HepG2 (cell line): ENCODE results near the gene HS3ST2. TPM values are rescaled to one million over a fixed set of nuclear protein-coding genes. Genes with fewer than 3 reads are reported as not detected.

Experiments
- CBFB ChIP-seq: sonication (generic); formaldehyde crosslinking; IDR thresholded peaks from 2 replicates; pipeline ENCODE4 v1.4.0; 2020; ENCODE audit warnings: missing genetic modification reagents
- CEBPG ChIP-seq: IDR thresholded peaks from 2 replicates; pipeline ENCODE4 v1.6.1; 2016
- KAT8 ChIP-seq: IDR thresholded peaks from 2 replicates; pipeline ENCODE4 v1.6.1; 2016; ENCODE audit warnings: missing genetic modification reagents, missing compliant biosample characterization
- NFE2L2 ChIP-seq: fragments of 150-350 bp; IDR thresholded peaks from 2 replicates; pipeline ENCODE4 v1.6.1; 2014; ENCODE audit warnings: low read length
- REPIN1 ChIP-seq: sonication (generic); formaldehyde crosslinking; IDR thresholded peaks from 2 replicates; pipeline ENCODE4 v1.8.0; 2022; ENCODE audit warnings: missing genetic modification reagents, low read depth, mild to moderate bottlenecking, borderline replicate concordance
- XRCC5 ChIP-seq: fragments of 200-400 bp; formaldehyde crosslinking; optimal IDR thresholded peaks from 2 replicates; pipeline ENCODE3; 2017; ENCODE audit warnings: mild to moderate bottlenecking, low read length
- ZNF230 ChIP-seq: sonication (generic); formaldehyde crosslinking; IDR thresholded peaks from 2 replicates; pipeline ENCODE4 v1.4.0; 2020; ENCODE audit warnings: mild to moderate bottlenecking, missing genetic modification reagents
- ZNF367 ChIP-seq: sonication (generic); formaldehyde crosslinking; IDR thresholded peaks from 2 replicates; pipeline ENCODE4 v1.4.0; 2020; ENCODE audit warnings: missing genetic modification reagents, borderline replicate concordance
- ZNF768 ChIP-seq: sonication (generic); formaldehyde crosslinking; IDR thresholded peaks from 2 replicates; pipeline ENCODE4 v1.4.0; 2020; ENCODE audit warnings: missing genetic modification reagents
- polyA plus RNA-seq, 8 experiments: library from polyadenylated mRNA; depleted of rRNA in 3 of 8; stranded (reverse) in 7 of 8; unstranded in 1 of 8; fragments of >200 nt; fragmentation: Illumina TruSeq in 4 of 8; extraction: Trizol in 4 of 8; gene quantifications; 2 replicates each; pipeline versions ENCODE4 v1.2.1 to v1.2.3, GENCODE V29; 2011 to 2016; ENCODE audit warnings: low read depth in 4 of 8, missing spikeins in 1 of 8, mixed read lengths in 1 of 8; ENCODE audit not compliant: insufficient read depth in 1 of 8
- total RNA-seq, 5 experiments: library from RNA; depleted of rRNA; stranded (reverse); fragments of >200 nt; fragmentation: Illumina TruSeq; extraction: Trizol; gene quantifications; 2 replicates each; pipeline ENCODE4 v1.2.3, GENCODE V29; 2016; ENCODE audit warnings: low read depth in 1 of 5
- TF ChIP-seq, protein P1 (sequence below): sonication (generic); formaldehyde crosslinking; IDR thresholded peaks from 2 replicates; pipeline ENCODE4 v1.8.1; 2023; ENCODE audit warnings: mild to moderate bottlenecking, missing genetic modification reagents
- TF ChIP-seq, protein P2 (sequence below): sonication (generic); formaldehyde crosslinking; IDR thresholded peaks from 2 replicates; pipeline ENCODE4 v1.5.0; 2020; ENCODE audit warnings: mild to moderate bottlenecking, missing genetic modification reagents
- TF ChIP-seq, protein P3 (sequence below): sonication (generic); formaldehyde crosslinking; IDR thresholded peaks from 2 replicates; pipeline ENCODE4 v1.4.0; 2020; ENCODE audit warnings: missing genetic modification reagents, borderline replicate concordance
- TF ChIP-seq, protein P4 (sequence below): sonication (generic); formaldehyde crosslinking; IDR thresholded peaks from 2 replicates; pipeline ENCODE4 v1.4.0; 2020; ENCODE audit warnings: missing genetic modification reagents, borderline replicate concordance
- TF ChIP-seq, protein P5 (sequence below): sonication (generic); formaldehyde crosslinking; IDR thresholded peaks from 2 replicates; pipeline ENCODE4 v1.4.0; 2020; ENCODE audit warnings: missing genetic modification reagents; ENCODE audit errors: not compliant biosample characterization
- TF ChIP-seq, protein P6 (sequence below): sonication (generic); formaldehyde crosslinking; IDR thresholded peaks from 2 replicates; pipeline ENCODE4 v1.8.0; 2022; ENCODE audit warnings: mild to moderate bottlenecking, missing genetic modification reagents; ENCODE audit not compliant: insufficient replicate concordance
- TF ChIP-seq, protein P7 (sequence below): sonication (generic); formaldehyde crosslinking; IDR thresholded peaks from 2 replicates; pipeline ENCODE4 v1.4.0; 2020; ENCODE audit warnings: mild to moderate bottlenecking, missing genetic modification reagents

The HS3ST2 gene
- total and polyA plus RNA-seq, 2 of the 13 experiments (the other 11 are each of a cell fraction or from before 2014, with no cell fraction given): not detected

DNA sequence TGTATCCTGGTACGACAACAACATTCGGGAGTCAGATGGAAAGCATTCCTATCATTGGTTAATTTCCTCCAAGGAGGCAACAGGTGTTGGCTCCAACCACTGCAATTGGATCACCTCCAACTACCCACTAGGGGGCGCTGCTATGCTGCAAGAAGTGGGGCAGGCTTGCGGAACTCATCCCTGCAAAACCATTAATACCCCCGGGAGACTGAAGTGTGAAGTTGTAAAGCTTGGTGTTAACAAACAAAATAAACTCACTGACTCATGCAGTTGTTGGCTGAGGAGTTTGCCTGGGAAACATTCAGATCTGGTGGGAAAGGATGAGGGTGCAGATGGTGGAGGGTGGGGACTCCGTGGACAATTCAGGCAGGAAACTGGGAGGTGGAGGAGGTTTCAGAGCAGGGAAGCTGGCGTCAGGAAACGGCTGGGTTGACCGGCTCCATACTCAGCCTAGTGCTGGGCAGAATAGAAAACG, 84.9 kb downstream of the HS3ST2 start (continued):
- TF ChIP-seq, protein P1, sequence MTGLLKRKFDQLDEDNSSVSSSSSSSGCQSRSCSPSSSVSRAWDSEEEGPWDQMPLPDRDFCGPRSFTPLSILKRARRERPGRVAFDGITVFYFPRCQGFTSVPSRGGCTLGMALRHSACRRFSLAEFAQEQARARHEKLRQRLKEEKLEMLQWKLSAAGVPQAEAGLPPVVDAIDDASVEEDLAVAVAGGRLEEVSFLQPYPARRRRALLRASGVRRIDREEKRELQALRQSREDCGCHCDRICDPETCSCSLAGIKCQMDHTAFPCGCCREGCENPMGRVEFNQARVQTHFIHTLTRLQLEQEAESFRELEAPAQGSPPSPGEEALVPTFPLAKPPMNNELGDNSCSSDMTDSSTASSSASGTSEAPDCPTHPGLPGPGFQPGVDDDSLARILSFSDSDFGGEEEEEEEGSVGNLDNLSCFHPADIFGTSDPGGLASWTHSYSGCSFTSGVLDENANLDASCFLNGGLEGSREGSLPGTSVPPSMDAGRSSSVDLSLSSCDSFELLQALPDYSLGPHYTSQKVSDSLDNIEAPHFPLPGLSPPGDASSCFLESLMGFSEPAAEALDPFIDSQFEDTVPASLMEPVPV: no peak
- TF ChIP-seq KAT8 (CRISPR knock-in tag) (no peak), ZNF768 (no peak), ZNF230 (CRISPR knock-in tag) (no peak; the same call in 1 of the 2 replicates), XRCC5 (peak; percentile 32), CBFB (CRISPR knock-in tag) (no peak), REPIN1 (peak; percentile 23; the same call in 1 of the 2 replicates), NFE2L2 (0 out of 2 replicates have a peak, but pooled peaks have one; percentile 5), ZNF367 (CRISPR knock-in tag) (no peak), CEBPG (CRISPR knock-in tag) (peak; percentile 42; the same call in 1 of the 2 replicates)
- TF ChIP-seq, protein P2, sequence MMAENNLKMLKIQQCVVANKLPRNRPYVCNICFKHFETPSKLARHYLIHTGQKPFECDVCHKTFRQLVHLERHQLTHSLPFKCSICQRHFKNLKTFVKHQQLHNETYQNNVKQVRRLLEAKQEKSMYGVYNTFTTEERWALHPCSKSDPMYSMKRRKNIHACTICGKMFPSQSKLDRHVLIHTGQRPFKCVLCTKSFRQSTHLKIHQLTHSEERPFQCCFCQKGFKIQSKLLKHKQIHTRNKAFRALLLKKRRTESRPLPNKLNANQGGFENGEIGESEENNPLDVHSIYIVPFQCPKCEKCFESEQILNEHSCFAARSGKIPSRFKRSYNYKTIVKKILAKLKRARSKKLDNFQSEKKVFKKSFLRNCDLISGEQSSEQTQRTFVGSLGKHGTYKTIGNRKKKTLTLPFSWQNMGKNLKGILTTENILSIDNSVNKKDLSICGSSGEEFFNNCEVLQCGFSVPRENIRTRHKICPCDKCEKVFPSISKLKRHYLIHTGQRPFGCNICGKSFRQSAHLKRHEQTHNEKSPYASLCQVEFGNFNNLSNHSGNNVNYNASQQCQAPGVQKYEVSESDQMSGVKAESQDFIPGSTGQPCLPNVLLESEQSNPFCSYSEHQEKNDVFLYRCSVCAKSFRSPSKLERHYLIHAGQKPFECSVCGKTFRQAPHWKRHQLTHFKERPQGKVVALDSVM (CRISPR knock-in tag): no peak
- TF ChIP-seq, protein P3, sequence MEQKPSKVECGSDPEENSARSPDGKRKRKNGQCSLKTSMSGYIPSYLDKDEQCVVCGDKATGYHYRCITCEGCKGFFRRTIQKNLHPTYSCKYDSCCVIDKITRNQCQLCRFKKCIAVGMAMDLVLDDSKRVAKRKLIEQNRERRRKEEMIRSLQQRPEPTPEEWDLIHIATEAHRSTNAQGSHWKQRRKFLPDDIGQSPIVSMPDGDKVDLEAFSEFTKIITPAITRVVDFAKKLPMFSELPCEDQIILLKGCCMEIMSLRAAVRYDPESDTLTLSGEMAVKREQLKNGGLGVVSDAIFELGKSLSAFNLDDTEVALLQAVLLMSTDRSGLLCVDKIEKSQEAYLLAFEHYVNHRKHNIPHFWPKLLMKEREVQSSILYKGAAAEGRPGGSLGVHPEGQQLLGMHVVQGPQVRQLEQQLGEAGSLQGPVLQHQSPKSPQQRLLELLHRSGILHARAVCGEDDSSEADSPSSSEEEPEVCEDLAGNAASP (CRISPR knock-in tag): 0 out of 2 replicates have a peak, but pooled peaks have one; percentile 22
- TF ChIP-seq, protein P4, sequence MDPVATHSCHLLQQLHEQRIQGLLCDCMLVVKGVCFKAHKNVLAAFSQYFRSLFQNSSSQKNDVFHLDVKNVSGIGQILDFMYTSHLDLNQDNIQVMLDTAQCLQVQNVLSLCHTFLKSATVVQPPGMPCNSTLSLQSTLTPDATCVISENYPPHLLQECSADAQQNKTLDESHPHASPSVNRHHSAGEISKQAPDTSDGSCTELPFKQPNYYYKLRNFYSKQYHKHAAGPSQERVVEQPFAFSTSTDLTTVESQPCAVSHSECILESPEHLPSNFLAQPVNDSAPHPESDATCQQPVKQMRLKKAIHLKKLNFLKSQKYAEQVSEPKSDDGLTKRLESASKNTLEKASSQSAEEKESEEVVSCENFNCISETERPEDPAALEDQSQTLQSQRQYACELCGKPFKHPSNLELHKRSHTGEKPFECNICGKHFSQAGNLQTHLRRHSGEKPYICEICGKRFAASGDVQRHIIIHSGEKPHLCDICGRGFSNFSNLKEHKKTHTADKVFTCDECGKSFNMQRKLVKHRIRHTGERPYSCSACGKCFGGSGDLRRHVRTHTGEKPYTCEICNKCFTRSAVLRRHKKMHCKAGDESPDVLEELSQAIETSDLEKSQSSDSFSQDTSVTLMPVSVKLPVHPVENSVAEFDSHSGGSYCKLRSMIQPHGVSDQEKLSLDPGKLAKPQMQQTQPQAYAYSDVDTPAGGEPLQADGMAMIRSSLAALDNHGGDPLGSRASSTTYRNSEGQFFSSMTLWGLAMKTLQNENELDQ (CRISPR knock-in tag): no peak
- TF ChIP-seq, protein P5, sequence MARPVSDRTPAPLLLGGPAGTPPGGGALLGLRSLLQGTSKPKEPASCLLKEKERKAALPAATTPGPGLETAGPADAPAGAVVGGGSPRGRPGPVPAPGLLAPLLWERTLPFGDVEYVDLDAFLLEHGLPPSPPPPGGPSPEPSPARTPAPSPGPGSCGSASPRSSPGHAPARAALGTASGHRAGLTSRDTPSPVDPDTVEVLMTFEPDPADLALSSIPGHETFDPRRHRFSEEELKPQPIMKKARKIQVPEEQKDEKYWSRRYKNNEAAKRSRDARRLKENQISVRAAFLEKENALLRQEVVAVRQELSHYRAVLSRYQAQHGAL (CRISPR knock-in tag): no peak
- TF ChIP-seq, protein P6, sequence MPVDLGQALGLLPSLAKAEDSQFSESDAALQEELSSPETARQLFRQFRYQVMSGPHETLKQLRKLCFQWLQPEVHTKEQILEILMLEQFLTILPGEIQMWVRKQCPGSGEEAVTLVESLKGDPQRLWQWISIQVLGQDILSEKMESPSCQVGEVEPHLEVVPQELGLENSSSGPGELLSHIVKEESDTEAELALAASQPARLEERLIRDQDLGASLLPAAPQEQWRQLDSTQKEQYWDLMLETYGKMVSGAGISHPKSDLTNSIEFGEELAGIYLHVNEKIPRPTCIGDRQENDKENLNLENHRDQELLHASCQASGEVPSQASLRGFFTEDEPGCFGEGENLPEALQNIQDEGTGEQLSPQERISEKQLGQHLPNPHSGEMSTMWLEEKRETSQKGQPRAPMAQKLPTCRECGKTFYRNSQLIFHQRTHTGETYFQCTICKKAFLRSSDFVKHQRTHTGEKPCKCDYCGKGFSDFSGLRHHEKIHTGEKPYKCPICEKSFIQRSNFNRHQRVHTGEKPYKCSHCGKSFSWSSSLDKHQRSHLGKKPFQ (CRISPR knock-in tag): no peak
- TF ChIP-seq, protein P7, sequence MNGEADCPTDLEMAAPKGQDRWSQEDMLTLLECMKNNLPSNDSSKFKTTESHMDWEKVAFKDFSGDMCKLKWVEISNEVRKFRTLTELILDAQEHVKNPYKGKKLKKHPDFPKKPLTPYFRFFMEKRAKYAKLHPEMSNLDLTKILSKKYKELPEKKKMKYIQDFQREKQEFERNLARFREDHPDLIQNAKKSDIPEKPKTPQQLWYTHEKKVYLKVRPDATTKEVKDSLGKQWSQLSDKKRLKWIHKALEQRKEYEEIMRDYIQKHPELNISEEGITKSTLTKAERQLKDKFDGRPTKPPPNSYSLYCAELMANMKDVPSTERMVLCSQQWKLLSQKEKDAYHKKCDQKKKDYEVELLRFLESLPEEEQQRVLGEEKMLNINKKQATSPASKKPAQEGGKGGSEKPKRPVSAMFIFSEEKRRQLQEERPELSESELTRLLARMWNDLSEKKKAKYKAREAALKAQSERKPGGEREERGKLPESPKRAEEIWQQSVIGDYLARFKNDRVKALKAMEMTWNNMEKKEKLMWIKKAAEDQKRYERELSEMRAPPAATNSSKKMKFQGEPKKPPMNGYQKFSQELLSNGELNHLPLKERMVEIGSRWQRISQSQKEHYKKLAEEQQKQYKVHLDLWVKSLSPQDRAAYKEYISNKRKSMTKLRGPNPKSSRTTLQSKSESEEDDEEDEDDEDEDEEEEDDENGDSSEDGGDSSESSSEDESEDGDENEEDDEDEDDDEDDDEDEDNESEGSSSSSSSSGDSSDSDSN: no peak
